Activated CD4-positive, CD25-positive, alpha-beta regulatory T cell treated with anti-CD3 and anti-CD28 coated beads, Interleukin-2, amount 50 U/mL, for 24 hours (primary cell): ENCODE data around the gene PNPLA5.
"Not testable (repeated sequence)": the region's sequence is repeated elsewhere in the genome, so short reads cannot be mapped to it uniquely, and the experiment has no call there.

Experiments used
- ATAC-seq, 2 donors: fragments of 150-1000 bp; cut with Tn5 transposase; one replicate each; pipeline ENCODE4 v1.10.0; 2021; ENCODE audit warnings: mild to moderate bottlenecking in 1 of 2, moderate library complexity in 1 of 2

The PNPLA5 gene, protein sequence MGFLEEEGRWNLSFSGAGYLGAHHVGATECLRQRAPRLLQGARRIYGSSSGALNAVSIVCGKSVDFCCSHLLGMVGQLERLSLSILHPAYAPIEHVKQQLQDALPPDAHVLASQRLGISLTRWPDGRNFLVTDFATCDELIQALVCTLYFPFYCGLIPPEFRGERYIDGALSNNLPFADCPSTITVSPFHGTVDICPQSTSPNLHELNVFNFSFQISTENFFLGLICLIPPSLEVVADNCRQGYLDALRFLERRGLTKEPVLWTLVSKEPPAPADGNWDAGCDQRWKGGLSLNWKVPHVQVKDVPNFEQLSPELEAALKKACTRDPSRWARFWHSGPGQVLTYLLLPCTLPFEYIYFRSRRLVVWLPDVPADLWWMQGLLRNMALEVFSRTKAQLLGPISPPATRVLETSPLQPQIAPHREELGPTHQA

DNA sequence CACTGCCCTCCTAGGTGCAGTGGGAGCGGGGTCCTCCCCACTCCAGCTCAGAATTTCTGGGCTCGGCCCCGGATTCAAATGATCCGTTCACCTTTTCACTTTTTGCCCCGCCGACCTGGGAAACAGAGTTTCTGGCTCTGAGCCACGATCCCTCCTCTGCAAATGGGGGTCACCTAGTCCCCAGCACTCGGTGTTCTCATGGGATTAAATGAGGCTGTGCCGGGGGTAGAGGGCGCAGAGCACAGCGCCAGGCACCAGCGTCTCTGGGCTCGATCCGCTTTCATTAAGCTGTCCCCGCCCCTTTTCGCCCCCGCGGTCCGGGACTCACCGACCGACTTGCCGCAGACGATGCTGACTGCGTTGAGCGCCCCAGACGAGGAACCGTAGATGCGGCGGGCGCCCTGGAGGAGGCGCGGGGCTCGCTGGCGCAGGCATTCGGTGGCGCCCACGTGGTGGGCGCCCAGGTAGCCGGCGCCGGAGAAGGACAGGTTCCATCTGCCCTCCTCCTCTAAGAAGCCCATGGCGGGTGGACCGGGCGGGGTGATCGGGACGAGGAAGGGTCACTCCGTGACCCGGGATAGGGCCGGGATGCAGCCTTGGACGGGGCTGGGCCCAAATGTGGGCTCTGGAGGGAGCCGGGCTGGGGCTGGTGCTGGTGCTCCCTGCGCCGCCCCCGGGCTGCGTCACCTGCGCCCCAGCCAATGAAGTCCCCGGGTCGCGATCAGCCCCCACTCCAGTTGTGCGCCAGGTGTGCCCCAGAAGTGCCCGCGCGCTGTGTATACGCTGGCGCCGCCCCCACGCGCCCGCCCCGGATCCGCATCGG lies at the start of gene PNPLA5:
Gene PNPLA5, minus strand, starts transcription at position 654 of the 823 bp plus-strand sequence. Its CDS starts 133 bp downstream, at position 521.
- peak; percentile 32 to 38 for ATAC-seq

DNA sequence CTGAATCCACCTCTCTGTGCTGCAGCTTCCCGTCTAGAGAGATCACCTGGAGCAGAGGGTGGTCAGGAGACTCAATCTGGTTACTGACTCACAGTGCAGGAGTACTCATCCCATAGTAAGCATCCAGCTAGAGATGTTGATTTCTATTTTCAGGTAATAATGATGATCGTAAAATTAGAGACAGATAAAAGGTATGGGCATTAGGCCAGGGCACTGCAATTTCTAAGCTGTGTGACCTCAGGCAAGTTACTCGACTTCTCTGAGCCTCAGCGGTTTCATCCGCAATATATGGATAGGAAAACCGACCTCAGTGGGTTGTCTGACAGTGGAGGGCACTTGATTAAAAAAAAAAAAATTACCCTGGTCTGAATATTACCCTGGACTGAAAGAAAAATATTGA lies 49.6 kb upstream of the PNPLA5 start:
- no peak for ATAC-seq

DNA sequence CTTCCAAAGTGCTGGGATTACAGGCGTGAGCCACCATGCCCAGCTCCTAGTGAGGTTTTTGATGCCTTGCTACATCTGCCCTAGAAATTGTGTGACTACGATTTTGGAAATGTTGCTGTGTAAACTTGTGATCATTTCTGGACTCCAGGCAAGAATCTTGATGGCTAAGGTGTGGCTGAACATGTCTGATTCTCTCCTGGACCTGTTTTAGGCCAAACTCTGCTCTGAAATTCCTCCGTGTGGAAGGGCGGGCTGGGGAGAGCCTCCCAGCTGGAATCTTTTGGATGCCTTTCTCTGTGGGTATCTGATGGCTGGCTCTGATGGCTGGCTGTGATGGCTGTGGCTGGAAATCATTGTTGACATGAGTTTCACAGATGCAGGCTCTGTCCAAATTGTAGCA lies 40.0 kb upstream of the PNPLA5 start:
- ATAC-seq: no peak

DNA sequence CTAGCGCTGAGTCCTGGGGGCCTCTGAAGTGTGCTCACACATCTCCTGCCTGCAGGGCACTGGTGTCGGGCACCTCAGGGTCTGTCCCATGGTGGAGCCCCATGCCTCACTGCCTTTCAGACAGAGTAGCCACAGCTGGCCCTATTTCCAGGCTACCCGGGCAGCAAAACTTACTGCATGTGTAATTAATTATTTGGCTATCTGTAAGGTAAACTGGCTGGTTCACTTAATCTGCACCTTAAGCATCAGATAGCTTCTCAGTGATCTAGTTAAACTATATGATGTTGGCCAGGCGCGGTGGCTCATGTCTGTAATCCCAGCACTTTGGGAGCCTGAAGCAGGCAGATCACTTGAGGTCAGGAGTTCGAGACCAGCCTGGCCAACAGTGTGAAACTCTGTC lies 37.1 kb upstream of the PNPLA5 start:
- no peak for ATAC-seq

DNA sequence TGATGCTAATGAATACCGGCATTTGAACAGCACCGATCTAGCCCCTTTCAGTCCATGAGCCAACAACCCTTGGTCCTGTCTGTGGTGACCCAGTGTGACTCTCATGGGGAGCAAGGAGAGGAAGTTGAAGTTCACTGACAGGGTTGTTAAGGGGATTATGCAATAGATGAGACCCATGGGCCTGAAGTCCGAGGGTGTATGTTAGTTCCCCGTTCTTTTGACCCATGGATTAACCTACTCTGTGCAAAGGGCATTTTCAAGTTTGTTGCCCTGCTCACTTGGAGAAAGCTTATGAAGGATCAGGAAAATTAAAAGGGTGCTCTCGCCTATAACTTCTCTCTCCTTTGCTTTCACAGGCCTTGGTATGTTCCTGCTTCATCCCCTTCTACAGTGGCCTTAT lies 36.7 kb upstream of the PNPLA5 start:
- ATAC-seq: no peak

DNA sequence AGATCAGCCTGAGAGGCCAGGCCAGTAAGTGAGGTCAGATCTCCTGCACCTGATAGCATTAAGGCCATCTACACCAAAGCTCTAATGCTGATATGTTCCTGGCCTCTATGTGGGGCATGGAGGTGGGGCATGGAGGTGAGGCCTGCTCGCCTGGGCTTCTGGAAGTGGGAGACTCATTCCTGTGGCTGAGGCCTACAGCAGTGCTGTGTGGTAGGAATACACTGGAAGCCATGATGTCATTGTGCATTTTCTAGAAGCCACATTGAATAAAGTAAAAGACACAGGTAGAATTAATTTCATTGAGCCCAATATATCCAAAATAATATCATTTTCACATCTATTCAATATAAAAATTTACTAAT lies 34.5 kb upstream of the PNPLA5 start:
- ATAC-seq: no peak

DNA sequence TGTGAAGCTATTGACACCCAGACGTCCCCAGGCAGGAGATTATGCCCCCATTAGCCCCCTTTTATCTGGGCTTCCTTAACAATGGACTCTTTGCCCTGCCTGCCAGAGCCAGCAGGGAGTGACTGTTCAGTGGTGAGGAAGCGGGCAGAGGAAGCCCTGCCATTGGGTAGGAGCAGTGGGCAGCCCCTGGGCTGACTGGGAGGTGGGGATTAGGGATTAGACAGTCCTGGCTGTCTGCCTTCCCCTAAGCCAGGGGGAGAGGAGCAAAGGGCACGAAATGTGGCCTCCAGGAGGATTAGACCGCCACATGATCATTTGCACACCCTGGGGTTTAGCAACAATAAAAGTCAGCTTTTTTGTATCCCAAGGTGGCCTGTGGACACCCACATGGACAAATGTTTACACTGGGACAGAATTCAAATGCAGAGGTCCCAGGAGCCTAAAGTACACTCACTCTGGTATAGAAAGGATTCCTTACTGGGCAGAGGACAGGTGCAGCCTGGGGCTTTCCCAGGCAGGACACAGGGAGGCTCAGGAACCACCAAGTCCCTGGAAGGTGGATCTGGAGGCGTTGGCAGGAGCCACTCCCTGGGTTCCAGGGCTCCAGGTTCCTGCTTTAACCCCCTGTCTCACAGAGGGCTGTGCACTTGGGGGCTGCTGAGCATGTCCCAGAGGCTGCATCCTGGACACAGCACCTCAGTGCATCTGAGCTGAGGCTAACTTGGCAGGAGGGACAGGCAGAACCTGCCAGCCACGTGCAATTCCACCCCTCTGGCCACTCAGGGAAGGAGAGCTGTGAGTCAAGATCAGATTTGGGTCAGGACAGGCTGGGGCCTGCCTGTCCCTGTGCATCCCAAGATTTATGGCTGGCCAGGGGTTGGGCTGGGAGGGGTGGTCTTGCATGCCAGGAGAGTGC lies 33.9 kb upstream of the PNPLA5 start:
- no peak for ATAC-seq

DNA sequence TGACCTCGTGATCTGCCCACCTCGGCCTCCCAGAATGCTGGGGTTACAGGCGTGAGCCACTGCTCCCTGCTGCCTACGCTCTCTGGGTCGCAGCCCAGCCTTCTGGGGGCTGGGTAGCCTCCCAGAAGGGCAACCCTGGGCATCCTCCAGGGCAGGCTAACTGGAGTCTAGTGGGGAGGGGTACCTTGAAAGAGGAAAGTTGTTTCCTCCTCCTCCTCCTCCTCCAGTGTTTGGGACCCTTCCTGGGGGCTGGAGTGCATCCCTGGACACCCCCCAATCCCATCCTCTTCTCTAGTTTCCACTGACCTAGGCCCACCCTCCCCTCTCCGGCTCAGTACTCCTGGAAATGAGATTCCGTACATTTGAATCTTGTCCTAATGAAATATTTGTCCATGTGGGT lies 33.1 kb upstream of the PNPLA5 start:
- ATAC-seq: no peak

DNA sequence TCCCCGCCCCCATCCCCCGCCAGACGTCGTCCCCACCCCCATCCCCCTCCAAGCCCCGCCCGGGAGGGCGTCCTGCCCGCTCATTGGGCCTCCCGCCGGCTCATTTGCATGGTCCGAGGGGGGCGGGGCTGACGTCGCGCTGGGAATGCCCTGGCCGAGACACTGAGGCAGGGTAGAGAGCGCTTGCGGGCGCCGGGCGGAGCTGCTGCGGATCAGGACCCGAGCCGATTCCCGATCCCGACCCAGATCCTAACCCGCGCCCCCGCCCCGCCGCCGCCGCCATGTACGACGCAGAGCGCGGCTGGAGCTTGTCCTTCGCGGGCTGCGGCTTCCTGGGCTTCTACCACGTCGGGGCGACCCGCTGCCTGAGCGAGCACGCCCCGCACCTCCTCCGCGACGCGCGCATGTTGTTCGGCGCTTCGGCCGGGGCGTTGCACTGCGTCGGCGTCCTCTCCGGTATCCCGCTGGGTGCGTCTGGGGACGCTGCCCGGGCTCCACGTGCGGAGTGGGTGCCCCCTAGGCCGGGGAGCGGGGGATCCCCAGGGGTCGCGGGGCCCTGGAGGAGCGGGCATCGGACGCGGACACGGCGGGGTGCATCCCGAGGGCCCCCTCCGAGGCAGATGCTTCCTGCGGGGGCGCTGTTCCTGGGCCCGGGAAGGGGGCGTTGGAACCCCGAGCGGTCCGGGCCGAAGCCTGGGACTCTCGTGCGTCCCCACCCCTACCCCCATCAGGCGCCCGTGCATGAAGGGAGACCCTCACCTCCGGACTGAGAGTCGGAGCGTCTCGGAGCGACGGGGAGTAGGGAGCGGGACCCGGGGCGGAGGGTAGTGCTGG lies 32.0 kb upstream of the PNPLA5 start, which contains the start of gene PNPLA3:
Gene PNPLA3, plus strand, starts transcription at position 175 of the 834 bp plus-strand sequence. Its CDS starts 107 bp downstream, at position 282.
- peak; percentile 81 to 87 for ATAC-seq

DNA sequence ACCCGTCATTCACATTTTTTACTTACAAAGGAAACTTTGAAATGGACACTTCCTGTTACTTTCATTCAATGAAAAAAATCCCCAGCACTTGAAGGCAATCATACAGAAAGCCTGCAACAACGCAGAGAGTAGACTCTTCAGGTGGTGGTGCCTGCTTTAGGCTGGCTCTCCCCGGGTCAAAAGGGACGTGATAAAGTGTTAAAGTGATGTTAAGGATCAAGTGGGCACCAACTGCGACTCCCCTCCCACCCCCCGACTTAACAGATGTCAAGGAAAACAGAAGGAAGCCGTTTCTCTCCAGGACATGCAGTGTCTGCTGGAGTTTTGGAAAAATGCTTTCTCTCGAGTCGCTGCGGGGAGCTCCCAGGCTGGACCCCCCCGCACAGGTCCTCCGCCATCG lies 31.4 kb upstream of the PNPLA5 start:
- no peak for ATAC-seq

DNA sequence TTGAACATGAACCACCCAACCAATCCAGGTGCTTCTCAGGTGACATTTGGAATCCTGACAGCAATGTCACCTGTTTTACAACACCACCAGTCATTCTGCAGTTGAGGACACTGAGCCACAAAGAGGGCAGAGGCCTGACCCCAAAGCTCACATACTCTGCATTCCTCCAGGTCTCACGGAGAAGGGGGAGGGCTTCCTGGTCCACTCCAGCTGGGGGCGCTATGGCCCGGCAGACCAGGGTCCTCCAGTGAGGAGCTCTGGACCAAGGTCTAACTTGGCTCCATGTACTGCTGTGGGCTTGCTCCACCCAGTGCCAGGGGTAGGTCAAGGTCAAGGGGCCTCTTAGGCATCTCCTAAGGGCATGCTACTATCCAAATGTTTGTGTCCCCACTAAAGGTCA lies 30.3 kb upstream of the PNPLA5 start:
- no peak for ATAC-seq

DNA sequence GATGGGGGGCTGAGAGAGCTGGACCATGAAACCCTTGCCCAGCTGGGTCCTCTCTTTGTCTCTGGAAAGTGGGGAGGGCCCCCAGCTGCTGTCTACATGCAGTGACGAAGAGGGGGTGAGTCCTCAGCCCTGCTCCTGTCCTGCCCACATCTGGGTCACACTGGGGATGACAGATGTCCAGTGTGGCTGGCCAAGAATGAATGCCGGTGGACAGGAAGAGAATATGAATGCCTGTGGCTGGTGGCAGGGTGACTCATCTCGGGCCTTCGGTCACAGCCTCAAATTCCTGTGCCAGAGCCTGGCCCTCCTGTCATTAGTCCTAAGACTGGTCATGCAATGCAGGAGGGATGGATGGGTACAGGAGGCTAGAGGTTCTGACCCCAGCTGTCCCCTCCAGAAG lies 29.6 kb upstream of the PNPLA5 start:
- no peak for ATAC-seq

DNA sequence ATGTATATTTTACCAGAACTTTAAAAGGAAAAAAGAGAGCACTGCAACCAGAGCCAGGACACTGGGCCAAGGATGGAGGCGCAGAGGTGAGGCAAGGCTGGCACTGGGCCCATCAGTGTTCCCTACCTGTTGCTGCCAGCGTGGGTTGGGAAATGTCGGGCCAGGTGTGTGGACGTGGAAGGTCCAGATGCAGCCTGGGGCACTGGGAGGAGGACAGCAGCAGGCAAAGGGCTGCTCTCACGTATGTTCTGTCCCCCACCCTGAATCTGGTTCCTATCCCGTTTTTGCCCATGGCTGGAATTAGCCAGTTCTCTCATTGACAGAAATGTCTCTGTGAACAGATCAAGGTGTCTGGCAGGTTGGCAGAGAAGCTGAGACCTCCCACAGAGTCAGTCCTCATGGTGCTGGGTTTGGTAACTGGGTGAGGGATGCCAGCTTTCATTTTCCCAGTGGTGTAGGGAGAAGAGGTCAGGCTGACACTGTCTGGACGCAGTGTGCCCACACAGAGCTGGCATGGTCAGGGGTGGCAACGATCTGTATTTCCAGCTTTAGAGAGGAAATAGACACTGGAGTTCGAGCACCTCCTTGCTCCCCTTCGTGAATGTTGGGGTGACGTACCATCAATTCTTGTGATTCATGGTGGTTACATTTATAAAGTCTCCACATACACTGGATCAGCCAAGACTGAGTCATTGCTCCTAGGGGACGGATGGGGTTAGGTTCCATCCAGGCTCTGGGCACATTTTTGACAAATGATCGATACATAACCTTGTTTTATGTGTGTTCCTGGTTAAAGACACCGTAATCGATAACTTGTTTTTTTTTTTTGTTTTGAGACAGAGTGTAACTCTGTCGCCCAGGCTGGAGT lies 27.5 kb upstream of the PNPLA5 start:
- ATAC-seq: no peak

DNA sequence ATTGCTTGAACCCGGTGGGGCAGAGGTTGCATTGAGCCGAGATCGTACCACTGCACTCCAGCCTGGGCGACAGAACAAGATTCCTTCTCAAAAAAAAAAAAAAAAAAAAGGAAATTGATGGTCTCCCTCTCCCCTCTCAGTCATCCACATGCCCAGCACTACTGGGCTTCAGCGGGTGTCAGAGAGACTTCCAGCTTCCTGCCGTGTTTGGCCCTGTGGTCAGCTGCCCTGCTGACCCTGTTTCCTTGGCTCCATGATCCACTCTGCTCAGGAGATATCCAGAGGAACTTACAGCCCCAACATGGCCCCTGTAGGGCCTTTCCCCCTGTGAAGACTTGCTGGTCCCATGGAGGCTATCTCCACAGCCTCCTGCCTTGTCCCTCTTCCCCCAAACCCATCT lies 25.7 kb upstream of the PNPLA5 start:
- no peak for ATAC-seq

DNA sequence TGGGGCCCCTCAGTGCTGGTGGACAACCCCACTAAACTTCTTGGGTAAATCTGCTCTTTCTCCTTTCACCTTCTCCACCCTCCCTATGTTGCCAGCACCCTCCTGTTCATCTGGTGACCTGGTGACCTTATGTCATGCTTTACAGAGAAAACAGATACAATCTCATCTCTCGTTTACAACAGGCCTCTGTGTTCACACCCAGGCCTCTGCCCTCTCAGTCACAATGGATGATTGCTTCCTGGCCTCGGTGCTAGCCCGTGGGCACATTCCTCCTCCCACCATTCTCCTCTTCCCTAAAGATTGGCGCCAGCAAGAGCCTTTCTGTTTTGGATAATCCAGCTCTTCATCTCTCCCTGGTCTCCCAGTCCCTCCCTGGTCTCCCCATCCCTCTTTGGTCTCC lies 19.5 kb upstream of the PNPLA5 start:
- no peak for ATAC-seq

DNA sequence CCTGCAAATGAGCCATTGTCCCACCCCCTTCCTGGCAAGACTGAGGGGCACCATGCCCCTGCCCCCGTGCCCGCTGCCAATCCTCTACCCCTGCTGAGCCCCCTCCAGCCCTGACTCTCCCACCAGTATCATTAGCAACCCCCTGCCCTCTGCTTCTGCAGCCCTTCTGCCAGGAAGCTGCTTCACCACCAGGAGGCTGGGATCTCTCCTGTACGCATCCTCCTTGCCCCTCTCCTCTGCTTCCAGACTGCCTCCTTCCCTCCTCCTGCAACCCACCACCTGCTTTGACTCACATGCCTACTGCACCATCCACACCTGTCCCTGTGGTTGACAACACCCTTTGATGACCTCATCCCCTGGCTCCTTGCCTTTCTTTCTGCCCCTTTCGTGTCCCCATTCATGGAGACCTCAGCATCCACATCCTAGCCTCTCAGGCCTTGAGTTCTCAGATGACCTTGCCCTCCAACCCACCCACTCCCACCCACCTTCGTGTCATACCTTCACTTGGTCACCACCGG lies 18.4 kb upstream of the PNPLA5 start:
- ATAC-seq: no peak

DNA sequence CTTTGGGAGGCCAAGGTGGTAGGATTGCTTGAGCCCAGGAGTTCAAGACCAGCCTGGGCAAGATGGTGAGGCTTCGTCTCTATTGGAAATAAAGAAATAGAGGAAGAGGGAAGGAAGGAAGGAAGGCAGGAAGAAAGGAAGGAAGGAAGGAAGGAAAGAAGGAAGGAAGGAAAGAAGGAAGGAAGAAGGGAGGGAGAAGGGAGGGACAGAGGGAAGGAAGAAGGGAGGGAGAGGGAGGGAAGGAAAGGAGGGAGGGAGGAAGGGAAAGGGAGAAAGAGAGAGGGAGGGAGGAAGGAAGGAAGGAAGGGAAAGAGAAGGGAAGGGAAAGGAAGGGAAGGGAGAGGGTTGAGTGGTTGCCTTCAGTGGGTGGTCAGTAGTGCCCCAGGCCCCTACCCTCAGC lies 17.9 kb upstream of the PNPLA5 start:
- no peak for ATAC-seq

DNA sequence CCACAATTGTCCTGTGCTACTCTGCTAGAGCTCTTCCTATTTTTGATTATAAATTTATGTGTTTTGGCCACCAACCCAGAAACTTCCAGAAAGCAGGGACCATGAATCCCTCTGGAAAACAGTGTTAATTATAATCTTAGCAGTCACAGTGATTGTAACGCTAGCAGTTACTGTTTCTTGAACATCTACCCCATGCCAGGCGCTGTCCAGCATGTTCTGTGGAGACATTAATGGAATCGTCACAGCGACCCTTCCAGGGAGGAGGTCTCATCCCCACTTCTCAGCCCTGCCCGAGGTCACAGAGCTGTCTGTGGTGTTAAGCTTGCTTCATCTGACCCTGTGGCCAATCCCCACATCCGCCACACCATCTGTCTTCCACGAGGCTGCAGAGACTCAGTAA lies 13.9 kb upstream of the PNPLA5 start:
- no peak for ATAC-seq

DNA sequence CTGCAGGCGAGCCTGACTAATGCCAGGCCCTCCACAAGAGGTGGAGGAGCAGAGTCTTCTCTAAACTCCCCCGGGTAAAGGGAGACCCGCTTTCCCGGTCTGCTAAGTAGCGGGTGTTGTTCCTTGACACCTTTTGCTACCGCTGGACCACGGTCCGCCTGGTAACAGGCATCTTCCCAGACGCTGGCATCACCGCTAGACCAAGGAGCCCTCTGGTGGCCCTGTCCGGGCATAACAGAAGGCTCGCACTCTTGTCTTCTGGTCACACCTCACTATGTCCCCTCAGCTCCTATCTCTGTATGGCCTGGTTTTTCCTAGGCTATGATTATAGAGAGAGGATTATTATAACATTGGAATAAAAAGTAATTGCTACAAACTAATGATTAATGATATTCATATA lies 12.6 kb upstream of the PNPLA5 start:
- not testable (repeated sequence) for ATAC-seq

DNA sequence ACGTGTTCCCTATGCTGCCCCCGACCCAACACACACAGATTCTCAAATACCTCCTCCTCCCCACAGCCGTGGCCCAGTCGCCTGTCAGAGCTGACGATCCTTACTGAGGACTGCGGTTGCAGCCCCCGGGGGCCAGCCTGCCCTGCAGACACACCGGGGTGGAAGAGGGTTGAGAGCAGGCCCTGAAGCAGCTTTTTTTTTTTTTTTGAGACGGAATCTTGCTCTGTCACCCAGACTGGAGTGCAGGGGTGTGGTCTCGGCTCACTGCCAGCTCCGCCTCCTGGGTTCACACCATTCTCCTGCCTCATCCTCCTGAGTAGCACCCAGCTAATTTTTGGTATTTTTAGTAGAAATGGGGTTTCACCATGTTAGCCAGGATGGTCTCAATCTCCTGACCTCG lies 11.2 kb upstream of the PNPLA5 start:
- not testable (repeated sequence) for ATAC-seq
